Measurements from ENCODE around the gene TNRC18.
"Not testable (repeated sequence)": the region's sequence is repeated elsewhere in the genome, so short reads cannot be mapped to it uniquely, and the experiment has no call there.

DNA sequence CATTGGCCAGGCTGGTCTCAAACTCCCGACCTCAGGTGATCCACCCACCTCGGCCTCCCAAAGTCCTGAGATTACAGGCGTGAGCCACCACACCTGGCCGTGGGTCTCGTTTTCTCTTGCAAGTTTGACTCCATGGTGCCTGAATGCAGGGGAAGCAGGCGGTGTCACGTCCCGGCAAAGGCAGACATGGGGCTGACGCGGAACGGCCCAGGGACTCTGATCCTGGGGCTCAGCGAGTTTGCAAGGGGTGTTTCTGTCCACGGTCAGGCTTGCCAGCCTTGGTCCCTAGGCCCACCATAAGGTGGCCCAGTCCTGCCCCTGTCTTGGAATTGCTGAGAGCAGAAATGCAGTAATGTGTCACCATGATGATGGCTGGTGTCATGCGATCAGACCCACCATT, 147.5 kb downstream of the TNRC18 start:
- TF ChIP-seq, protein P1, sequence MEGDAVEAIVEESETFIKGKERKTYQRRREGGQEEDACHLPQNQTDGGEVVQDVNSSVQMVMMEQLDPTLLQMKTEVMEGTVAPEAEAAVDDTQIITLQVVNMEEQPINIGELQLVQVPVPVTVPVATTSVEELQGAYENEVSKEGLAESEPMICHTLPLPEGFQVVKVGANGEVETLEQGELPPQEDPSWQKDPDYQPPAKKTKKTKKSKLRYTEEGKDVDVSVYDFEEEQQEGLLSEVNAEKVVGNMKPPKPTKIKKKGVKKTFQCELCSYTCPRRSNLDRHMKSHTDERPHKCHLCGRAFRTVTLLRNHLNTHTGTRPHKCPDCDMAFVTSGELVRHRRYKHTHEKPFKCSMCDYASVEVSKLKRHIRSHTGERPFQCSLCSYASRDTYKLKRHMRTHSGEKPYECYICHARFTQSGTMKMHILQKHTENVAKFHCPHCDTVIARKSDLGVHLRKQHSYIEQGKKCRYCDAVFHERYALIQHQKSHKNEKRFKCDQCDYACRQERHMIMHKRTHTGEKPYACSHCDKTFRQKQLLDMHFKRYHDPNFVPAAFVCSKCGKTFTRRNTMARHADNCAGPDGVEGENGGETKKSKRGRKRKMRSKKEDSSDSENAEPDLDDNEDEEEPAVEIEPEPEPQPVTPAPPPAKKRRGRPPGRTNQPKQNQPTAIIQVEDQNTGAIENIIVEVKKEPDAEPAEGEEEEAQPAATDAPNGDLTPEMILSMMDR (IDR thresholded peaks at IDR 0.05): not testable (repeated sequence)
- not testable (repeated sequence) for TF ChIP-seq EZH2 (IDR thresholded peaks at IDR 0.05; ENCODE audit: borderline replicate concordance, insufficient read depth, low read depth, low read length, poor library complexity, severe bottlenecking)

All from B cell (primary cell).